CD4-positive, alpha-beta T cell treated with Interleukin-1 beta for 1 hour (primary cell): Measurements from ENCODE around the gene PRKCH.

Source experiments
- DNase-seq, 2 donors: peaks; one replicate each; pipeline ENCODE4 v3.0.0-alpha.2; 2020 to 2022

Gene PRKCH

GRCh38 chr14:61557262-61557661 lies 235.9 kb downstream of the PRKCH start:
- no peak for DNase-seq

GRCh38 chr14:61557854-61558253 lies 236.5 kb downstream of the PRKCH start:
- no peak for DNase-seq

- no peak for DNase-seq
Measured at GRCh38 chr14:61558271-61558670, 236.9 kb downstream of the PRKCH start.

GRCh38 chr14:61559641-61560201 lies 238.3 kb downstream of the PRKCH start:
- DNase-seq = no peak

- no peak for DNase-seq
Measured at GRCh38 chr14:61560323-61560722, 238.9 kb downstream of the PRKCH start.

- no peak for DNase-seq
Measured at GRCh38 chr14:61561104-61561503, 239.7 kb downstream of the PRKCH start.

GRCh38 chr14:61561657-61562276 lies 240.4 kb downstream of the PRKCH start:
- DNase-seq = no peak

GRCh38 chr14:61562321-61563161 lies 241.2 kb downstream of the PRKCH start:
- peak; percentile 28 to 41 for DNase-seq

GRCh38 chr14:61563162-61563511 lies 241.8 kb downstream of the PRKCH start:
- no peak for DNase-seq

- no peak for DNase-seq
Measured at GRCh38 chr14:61563880-61564617, 242.7 kb downstream of the PRKCH start.

- DNase-seq = peak in 1 of 2 donors; percentile 22
Measured at GRCh38 chr14:61564618-61565091, 243.3 kb downstream of the PRKCH start.

- DNase-seq = no peak
Measured at GRCh38 chr14:61565181-61565580, 243.8 kb downstream of the PRKCH start.

GRCh38 chr14:61565836-61566536 lies 244.6 kb downstream of the PRKCH start:
- DNase-seq = no peak

GRCh38 chr14:61566537-61567225 lies 245.3 kb downstream of the PRKCH start:
- DNase-seq = no peak

- DNase-seq = peak in 1 of 2 donors; percentile 10
Measured at GRCh38 chr14:61567838-61568571, 246.6 kb downstream of the PRKCH start.

GRCh38 chr14:61568572-61569011 lies 247.2 kb downstream of the PRKCH start:
- DNase-seq = peak; percentile 37 to 80

GRCh38 chr14:61569308-61569707 lies 247.9 kb downstream of the PRKCH start:
- DNase-seq = no peak

- peak; percentile 19 to 75 for DNase-seq
Measured at GRCh38 chr14:61569812-61570548, 248.6 kb downstream of the PRKCH start.

GRCh38 chr14:61570549-61571290 lies 249.3 kb downstream of the PRKCH start:
- DNase-seq = no peak

GRCh38 chr14:61571917-61572316 lies 250.5 kb downstream of the PRKCH start:
- DNase-seq = no peak
